PC-3 (cell line): ENCODE results near the gene SNURF.

Experiments used
- EZH2 ChIP-seq: fragments of 300-600 bp; sonication (generic); IDR thresholded peaks from one replicate; pipeline ENCODE4 v1.6.1; 2017; ENCODE audit warnings: antibody characterized with exemption, mild to moderate bottlenecking, low read length; ENCODE audit not compliant: unreplicated experiment
- EZH2phosphoT487 ChIP-seq: fragments of 300-600 bp; sonication (generic); IDR thresholded peaks from 2 replicates; pipeline ENCODE4 v1.6.1; 2018; ENCODE audit warnings: mild to moderate bottlenecking, antibody characterized with exemption, low read length, borderline replicate concordance
- TF ChIP-seq, protein P1 (sequence below): fragments of 300-600 bp; sonication (generic); conservative IDR thresholded peaks from 2 replicates; pipeline ENCODE4 v1.5.1; 2017; ENCODE audit warnings: antibody characterized with exemption, low read depth, mild to moderate bottlenecking, low read length

DNA sequence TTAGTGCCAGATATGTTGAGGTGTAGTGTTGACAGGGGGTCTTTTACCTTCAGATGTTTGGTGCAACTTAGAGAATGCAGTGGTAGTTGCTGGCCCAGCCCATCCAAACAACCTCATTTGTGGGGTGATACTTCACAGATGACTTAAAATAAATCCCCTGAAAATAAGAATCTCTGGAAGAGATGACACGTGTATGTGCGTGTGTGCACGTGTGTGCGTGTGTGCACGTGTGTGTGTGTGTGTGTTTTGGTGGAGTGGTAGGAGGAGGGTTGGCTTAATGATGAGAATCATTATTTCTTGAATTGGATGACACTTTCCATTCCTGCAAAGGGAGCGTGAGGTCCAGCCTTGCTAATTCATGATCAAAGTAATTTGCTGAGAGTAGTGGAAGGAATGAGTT is 31.9 kb downstream of the SNURF start:
- TF ChIP-seq EZH2phosphoT487 (no peak), EZH2 (no peak)
- TF ChIP-seq, protein P1, sequence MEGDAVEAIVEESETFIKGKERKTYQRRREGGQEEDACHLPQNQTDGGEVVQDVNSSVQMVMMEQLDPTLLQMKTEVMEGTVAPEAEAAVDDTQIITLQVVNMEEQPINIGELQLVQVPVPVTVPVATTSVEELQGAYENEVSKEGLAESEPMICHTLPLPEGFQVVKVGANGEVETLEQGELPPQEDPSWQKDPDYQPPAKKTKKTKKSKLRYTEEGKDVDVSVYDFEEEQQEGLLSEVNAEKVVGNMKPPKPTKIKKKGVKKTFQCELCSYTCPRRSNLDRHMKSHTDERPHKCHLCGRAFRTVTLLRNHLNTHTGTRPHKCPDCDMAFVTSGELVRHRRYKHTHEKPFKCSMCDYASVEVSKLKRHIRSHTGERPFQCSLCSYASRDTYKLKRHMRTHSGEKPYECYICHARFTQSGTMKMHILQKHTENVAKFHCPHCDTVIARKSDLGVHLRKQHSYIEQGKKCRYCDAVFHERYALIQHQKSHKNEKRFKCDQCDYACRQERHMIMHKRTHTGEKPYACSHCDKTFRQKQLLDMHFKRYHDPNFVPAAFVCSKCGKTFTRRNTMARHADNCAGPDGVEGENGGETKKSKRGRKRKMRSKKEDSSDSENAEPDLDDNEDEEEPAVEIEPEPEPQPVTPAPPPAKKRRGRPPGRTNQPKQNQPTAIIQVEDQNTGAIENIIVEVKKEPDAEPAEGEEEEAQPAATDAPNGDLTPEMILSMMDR, result no peak
